Stimulated activated CD8-positive, alpha-beta memory T cell treated with anti-CD3 and anti-CD28 coated beads, Interleukin-7, amount 100 ng/mL, for 4 hours (primary cell): ENCODE data around the gene INTS15.
"Not testable (repeated sequence)": the region's sequence is repeated elsewhere in the genome, so short reads cannot be mapped to it uniquely, and the experiment has no call there.

ENCODE experiments used
- DNase-seq, 2 donors: peaks; one replicate each; pipeline ENCODE4 v3.0.0-alpha.2; 2020; ENCODE audit warnings: low read depth in 2 of 2

Gene INTS15

DNA sequence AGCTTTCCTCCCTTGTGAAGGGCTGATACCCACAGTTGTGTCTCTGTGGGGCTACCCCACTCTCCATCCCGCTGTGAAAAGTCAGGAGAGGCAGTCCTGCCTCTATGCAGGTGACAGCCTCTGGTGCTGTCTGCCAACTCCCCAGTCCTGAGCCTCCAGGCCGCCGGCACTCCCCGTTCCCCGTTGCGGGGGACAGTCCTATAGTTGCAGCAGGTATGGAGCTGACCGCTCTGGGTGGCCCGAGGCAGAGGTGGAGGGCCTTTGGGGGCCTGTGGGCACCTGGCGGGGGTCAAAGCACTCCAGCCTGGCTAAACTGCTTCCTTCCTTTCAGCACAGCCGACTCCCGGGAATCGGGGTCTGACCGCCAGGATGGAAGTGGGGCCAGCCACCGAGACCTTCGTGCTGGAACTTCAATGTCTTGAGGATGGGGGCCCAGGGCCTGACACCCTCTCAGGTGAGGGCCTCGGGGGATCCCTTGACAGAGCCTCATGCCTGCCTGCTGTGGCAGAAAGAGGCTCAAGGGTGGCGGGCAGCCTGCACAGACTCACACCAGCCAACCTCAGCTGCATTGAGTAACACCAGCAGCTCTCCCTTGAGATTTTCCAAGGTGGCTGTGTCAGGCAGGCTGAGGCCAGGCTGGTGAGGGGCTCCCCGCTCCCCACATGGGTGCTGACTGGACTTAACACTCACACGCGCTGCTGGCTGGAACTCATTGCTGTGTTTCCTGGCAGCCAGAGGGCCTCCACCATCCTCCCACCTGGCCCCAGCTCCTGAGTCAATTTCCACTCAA is 27.2 kb downstream of the INTS15 start:
- no peak for DNase-seq

GRCh38 chr7:6618621-6619020 is 28.8 kb downstream of the INTS15 start:
- DNase-seq, result no peak

GRCh38 chr7:6619961-6620360 is 30.1 kb downstream of the INTS15 start:
- no peak for DNase-seq

GRCh38 chr7:6621195-6622133 is 31.6 kb downstream of the INTS15 start:
- no peak for DNase-seq

GRCh38 chr7:6622134-6622710 is 32.4 kb downstream of the INTS15 start:
- DNase-seq, result no peak

- peak in 1 of 2 donors; percentile 13 for DNase-seq
Observed at GRCh38 chr7:6623589-6624245, 33.9 kb downstream of the INTS15 start.

GRCh38 chr7:6624246-6624611 is 34.4 kb downstream of the INTS15 start:
- DNase-seq, result no peak

DNA sequence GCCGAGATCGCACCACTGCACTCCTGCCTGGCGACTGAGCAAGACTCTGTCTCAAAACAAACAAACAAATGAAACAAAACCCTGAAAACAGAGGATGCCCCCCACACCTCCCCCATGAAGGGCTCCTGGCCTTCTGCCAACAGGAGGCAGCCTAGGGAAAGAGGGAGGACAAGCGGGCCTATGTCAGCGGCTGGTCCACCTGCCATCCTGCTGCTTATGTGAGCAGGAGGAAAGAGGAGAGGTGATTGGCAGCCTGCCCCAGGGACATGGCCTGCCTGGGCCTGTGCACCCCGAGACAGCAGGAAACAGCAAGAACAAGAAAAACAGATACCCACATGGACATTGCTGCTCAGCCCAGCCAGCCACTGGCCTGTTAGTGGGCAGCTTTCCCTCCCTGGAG is 38.2 kb downstream of the INTS15 start:
- no peak for DNase-seq

DNA sequence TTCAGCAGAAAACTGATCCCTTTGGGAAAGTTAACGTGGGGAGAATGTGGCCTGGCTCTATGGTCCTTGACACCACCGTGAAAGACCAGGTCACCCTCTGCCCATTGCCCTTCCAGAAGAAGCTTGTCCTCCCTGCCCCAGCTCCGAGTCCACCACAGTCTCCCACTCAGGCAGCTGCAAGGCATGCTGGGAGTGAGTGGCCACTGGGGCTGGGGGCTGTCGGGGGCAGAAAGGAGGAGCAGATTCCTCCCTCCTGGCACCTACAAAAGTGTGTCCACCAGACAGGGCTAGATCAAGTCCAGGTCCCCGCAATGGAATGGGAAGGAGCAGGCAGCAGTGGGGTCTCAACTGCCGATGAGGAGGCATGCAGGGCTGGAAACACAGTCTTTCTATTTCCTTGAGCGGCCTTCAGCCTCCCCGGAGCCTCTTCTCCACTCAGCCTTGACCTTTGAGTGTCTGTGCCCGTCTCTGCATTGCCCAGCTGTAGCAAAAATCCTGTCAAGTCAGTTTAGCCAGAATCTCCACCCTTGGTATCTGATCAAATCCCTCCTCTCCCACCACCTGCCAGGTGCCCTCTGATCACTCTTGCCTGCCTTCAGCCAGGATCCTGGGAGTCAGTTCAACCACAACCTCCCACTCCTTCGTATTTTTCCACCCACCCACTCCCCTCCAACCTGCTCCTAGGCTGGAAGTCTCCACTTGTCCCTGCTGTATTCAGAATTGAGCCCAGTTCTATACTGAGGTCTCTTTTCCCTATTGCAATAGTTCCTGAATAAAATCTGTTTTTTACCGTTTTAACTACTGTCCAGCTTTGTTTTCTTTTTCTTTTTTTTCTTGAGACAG is 40.4 kb downstream of the INTS15 start:
- DNase-seq, result no peak

- no peak for DNase-seq
Observed at GRCh38 chr7:6631605-6632004, 41.8 kb downstream of the INTS15 start.

- DNase-seq, result no peak
Observed at GRCh38 chr7:6634021-6634420, 44.2 kb downstream of the INTS15 start.

- DNase-seq, result not testable (repeated sequence)
Observed at GRCh38 chr7:6634971-6635370, 45.1 kb downstream of the INTS15 start.

DNA sequence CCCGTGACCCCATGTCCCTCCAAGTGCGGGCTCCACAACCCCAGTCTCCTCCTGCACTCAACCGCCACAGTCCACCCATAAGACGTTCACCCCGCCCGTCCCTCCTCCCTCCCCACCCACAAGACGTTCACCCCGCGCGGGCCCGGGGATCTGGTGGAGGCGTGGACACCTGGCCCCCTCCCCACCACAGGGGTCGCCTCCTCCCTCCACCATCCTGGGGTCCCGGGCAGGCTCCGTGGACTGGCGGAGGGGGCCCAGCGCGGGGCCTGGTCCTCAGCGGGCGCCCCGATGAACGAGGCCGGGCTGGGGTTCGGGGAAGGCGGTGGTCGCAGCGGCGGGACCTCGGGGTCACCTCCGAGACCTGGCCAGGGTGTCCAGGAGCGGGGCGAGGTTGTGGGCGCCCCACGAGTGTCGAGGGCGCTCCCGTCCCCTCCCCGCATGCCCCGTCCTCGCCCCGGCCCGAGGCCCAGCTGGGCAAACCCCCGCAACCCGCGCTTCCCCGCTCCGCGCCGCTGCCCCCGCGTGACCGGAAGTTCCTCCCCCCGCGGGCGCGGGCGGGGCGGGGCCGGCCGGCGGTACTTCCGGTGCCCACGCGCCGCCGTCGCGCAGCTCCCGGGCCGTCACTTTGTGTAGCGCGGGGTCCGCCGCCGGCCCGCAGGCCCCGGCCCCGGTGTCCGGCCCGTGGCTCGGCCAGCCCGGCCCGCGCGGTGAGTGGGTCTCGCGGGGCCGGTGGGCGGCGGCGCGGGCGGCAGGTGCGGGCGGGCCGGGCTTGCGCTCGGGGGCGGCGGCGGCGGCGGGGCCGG is 47.1 kb downstream of the INTS15 start, which contains the start of gene ZNF316:
Gene ZNF316 (plus strand): TSS at position 578 of the 803 bp plus-strand sequence. CDS start 5,092 bp downstream, outside the sequence.
- peak in 1 of 2 donors; percentile 59 for DNase-seq

DNA sequence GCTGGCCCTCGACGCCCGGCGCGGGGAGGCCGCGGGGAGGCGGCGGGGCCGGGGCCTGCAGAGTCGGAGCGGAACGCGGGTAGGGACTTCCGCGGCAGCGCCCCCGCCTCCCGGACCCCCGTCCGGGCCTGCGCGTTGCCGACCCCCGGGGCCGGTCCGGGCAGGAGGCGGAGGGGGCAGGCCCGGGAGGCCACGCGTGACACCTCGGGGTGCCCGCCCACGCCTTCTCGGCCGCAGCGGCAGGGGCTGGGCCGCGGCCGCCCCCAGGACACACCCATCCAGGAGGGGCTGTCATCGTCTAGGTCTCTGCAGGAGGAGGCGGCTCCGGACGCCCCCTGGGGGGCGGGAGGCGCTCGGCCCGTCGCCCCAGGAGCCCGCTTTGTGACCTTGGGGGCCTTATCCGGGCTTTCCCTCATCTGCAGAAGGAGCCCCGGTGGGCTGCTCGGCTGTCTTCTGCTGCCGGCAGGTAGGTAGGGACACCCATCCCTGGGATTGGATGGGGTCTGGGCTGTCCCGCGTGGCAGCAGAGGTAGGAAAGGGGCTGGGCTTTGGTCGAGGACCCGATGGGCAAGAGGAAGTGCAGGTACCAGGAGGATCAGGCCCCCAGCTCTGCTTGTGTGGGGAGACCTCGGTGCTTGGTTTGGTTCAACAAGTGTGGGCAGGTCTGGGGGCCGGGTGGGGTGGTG is 47.9 kb downstream of the INTS15 start:
- DNase-seq, result peak; percentile 27 to 68

- DNase-seq, result no peak
Observed at GRCh38 chr7:6639032-6639431, 49.2 kb downstream of the INTS15 start.

GRCh38 chr7:6639627-6640026 is 49.8 kb downstream of the INTS15 start:
- DNase-seq, result no peak

GRCh38 chr7:6640246-6640721 is 50.5 kb downstream of the INTS15 start:
- peak; percentile 8 to 21 for DNase-seq

- no peak for DNase-seq
Observed at GRCh38 chr7:6641305-6642035, 51.6 kb downstream of the INTS15 start.
